Fibroblast of villous mesenchyme (primary cell): ENCODE measurements around the gene DAP. TPM values are rescaled to one million over a fixed set of nuclear protein-coding genes. Genes with fewer than 3 reads are reported as not detected.

Source experiments
- DNase-seq: peaks from one replicate; pipeline ENCODE4 v3.0.0-alpha.2; 2010; ENCODE audit warnings: low read depth
- H3K4me3 ChIP-seq: 2 replicates; pipeline ENCODE4 v1.5.1; 2011; ENCODE audit warnings: low read depth, mild to moderate bottlenecking, low read length
- CTCF ChIP-seq: IDR thresholded peaks from 2 replicates; pipeline ENCODE4 v1.5.1; 2012; ENCODE audit warnings: low read depth, mild to moderate bottlenecking, low read length; ENCODE audit not compliant: insufficient read depth
- total RNA-seq: library from RNA; depleted of rRNA; stranded (reverse); fragments of >200 nt; gene quantifications from 2 replicates; pipeline ENCODE4 v1.2.3, GENCODE V29; 2012

The DAP gene
- total RNA-seq, 1 donor, result 43.2 TPM

- peak; percentile 89 for TF ChIP-seq CTCF
- H3K4me3 ChIP-seq, result no peak overlapping the region
- DNase-seq, result peak; percentile 80
Measured at GRCh38 chr5:10695055-10695649, 65.9 kb downstream of the DAP start.

- TF ChIP-seq CTCF, result no peak
- no peak overlapping the region for H3K4me3 ChIP-seq
- no peak for DNase-seq
Measured at GRCh38 chr5:10691826-10692785, 68.9 kb downstream of the DAP start.

- no peak for DNase-seq
- TF ChIP-seq CTCF, result no peak
- H3K4me3 ChIP-seq, result no peak overlapping the region
Measured at GRCh38 chr5:10690460-10691440, 70.3 kb downstream of the DAP start.

GRCh38 chr5:10689391-10690081 lies 71.5 kb downstream of the DAP start:
- peak; percentile 47 for TF ChIP-seq CTCF
- no peak overlapping the region for H3K4me3 ChIP-seq
- peak; percentile 62 for DNase-seq

GRCh38 chr5:10688651-10689171 lies 72.3 kb downstream of the DAP start:
- DNase-seq, result no peak
- H3K4me3 ChIP-seq, result no peak overlapping the region
- no peak for TF ChIP-seq CTCF

- DNase-seq, result no peak
- no peak overlapping the region for H3K4me3 ChIP-seq
- no peak for TF ChIP-seq CTCF
Measured at GRCh38 chr5:10686890-10687289, 74.1 kb downstream of the DAP start.
